Upper lobe of left lung (tissue), 6 donors: ENCODE measurements around the gene CMIP. TPM values are rescaled to one million over a fixed set of nuclear protein-coding genes. Genes with fewer than 3 reads are reported as not detected.
A peak's percentile ranks its signal among the peaks of the same experiment; 100 is the strongest.

Experiments
- ATAC-seq, 2 donors: fragments of 200-7000 bp; cut with Tn5 transposase; one replicate each; pipeline ENCODE4 v1.9.1; 2022; ENCODE audit warnings: mild to moderate bottlenecking in 2 of 2, moderate library complexity in 2 of 2; ENCODE audit not compliant: low FRiP score in 2 of 2
- DNase-seq, 2 donors: peaks; one replicate each; pipeline ENCODE4 v3.0.0-alpha.2; 2019 to 2020
- H3K27ac ChIP-seq, 4 donors: fragments of 200-600 bp; sonication (generic); one replicate each; pipeline ENCODE4 v1.5.1; 2016 to 2019
- H3K27me3 ChIP-seq, 4 donors: fragments of 200-600 bp; sonication (generic); one replicate each; pipeline ENCODE4 v1.5.1; 2017 to 2019
- H3K36me3 ChIP-seq, 4 donors: fragments of 200-600 bp; sonication (generic); one replicate each; pipeline ENCODE4 v1.5.1; 2016 to 2019
- H3K4me1 ChIP-seq, 4 donors: fragments of 200-600 bp; sonication (generic); one replicate each; pipeline ENCODE4 v1.5.1; 2018 to 2019
- H3K4me3 ChIP-seq, 4 donors: fragments of 200-600 bp; sonication (generic); one replicate each; pipeline ENCODE4 v1.5.1; 2017 to 2019; ENCODE audit warnings: mild to moderate bottlenecking in 2 of 4, moderate library complexity in 1 of 4
- H3K9me3 ChIP-seq, 4 donors: fragments of 200-600 bp; sonication (generic); one replicate each; pipeline ENCODE4 v1.5.1; 2018 to 2019
- CTCF ChIP-seq, 6 experiments: fragments of 450-650 bp in 4 of 6; fragments of 200-600 bp in 2 of 6; sonication (generic) in 2 of 6; IDR thresholded peaks; one replicate each; pipeline ENCODE4 v1.5.1; 2016 to 2019; ENCODE audit warnings: antibody characterized with exemption in 6 of 6
- EP300 ChIP-seq, 4 donors: sonication (generic); formaldehyde crosslinking; IDR thresholded peaks; one replicate each; pipeline ENCODE4 v1.5.1; 2017; ENCODE audit warnings: antibody characterized with exemption in 4 of 4, control low read depth in 2 of 4
- POLR2A ChIP-seq, 4 donors: fragments of 450-650 bp; IDR thresholded peaks; one replicate each; pipeline ENCODE4 v1.5.1; 2016 to 2017; ENCODE audit warnings: antibody characterized with exemption in 4 of 4, mild to moderate bottlenecking in 2 of 4
- POLR2AphosphoS5 ChIP-seq, 2 donors: sonication (generic); formaldehyde crosslinking; IDR thresholded peaks; one replicate each; pipeline ENCODE4 v1.5.1; 2017; ENCODE audit warnings: antibody characterized with exemption in 2 of 2
- WGBS, 2 donors: methylation state at CpG; one replicate each; pipeline ENCODE4 v1.1.5; 2017 to 2018; 5-methylcytosine and 5-hydroxymethylcytosine counted together
- total RNA-seq, 6 donors: library from RNA; depleted of rRNA in 4 of 6; stranded (reverse); fragments of >200 nt in 4 of 6; gene quantifications; one replicate each; pipeline versions ENCODE4 v1.1.0 to v1.2.1, GENCODE V29; 2016 to 2021
- donor health status: DM: no; HTN: no; CAD: no; lungs with moderate emphysema.
- donor health status: DM: no; HTN: yes; CAD: no; lungs with severe emphysema.

Gene CMIP
- total RNA-seq, 6 donors from 2014 or later = 48.3 to 109 (median 67.6) TPM

- DNase-seq = no peak
- WGBS, 2 donors = 71 to 77% methylated on average over 15 of the region's 15 CpGs
- Histone ChIP-seq H3K9me3 (no peaks in the 10 kb centered on the region), H3K27ac (peak overlapping the region in 1 of 4 donors; percentile 63), H3K27me3 (no peaks in the 10 kb centered on the region), H3K4me1 (peaks cover 17 to 70% (median 46%) of the 10 kb centered on the region in 4 donors), H3K4me3 (no peak overlapping the region), H3K36me3 (peaks cover 0 to 3% (median 0%) of the 10 kb centered on the region in 4 donors)
- no peak for ATAC-seq
- no peak for TF ChIP-seq CTCF (IDR thresholded peaks at IDR 0.05)
- TF ChIP-seq EP300 (IDR thresholded peaks at IDR 0.05) = no peak
- no peak for TF ChIP-seq POLR2AphosphoS5 (IDR thresholded peaks at IDR 0.05)
- no peak for TF ChIP-seq POLR2A (IDR thresholded peaks at IDR 0.05)
Observed at GRCh38 chr16:81635063-81635937, 190.7 kb downstream of the CMIP start.

- 43 to 52% methylated on average over 16 of the region's 16 CpGs for WGBS, 2 donors
- no peak for TF ChIP-seq CTCF (IDR thresholded peaks at IDR 0.05)
- no peak for TF ChIP-seq POLR2AphosphoS5 (IDR thresholded peaks at IDR 0.05)
- TF ChIP-seq EP300 (IDR thresholded peaks at IDR 0.05) = no peak
- TF ChIP-seq POLR2A (IDR thresholded peaks at IDR 0.05) = no peak
- H3K36me3 ChIP-seq = no peaks in the 10 kb centered on the region
- no peak overlapping the region for H3K4me3 ChIP-seq
- peaks cover 17 to 70% (median 46%) of the 10 kb centered on the region in 4 donors for H3K4me1 ChIP-seq
- ATAC-seq = no peak
- H3K27me3 ChIP-seq = no peaks in the 10 kb centered on the region
- H3K9me3 ChIP-seq = no peaks in the 10 kb centered on the region
- H3K27ac ChIP-seq = no peak overlapping the region
- no peak for DNase-seq
Observed at GRCh38 chr16:81636298-81636993, 191.8 kb downstream of the CMIP start.

- Histone ChIP-seq H3K36me3 (no peaks in the 10 kb centered on the region), H3K27me3 (no peaks in the 10 kb centered on the region), H3K27ac (no peak overlapping the region), H3K4me3 (no peak overlapping the region), H3K9me3 (no peaks in the 10 kb centered on the region), H3K4me1 (peaks cover 17 to 67% (median 43%) of the 10 kb centered on the region in 4 donors)
- DNase-seq (no peak), ATAC-seq (no peak)
- WGBS, 2 donors = 90 to 91% methylated on average over 14 to 15 of the region's 15 CpGs
- TF ChIP-seq POLR2A (IDR thresholded peaks at IDR 0.05) (no peak), EP300 (IDR thresholded peaks at IDR 0.05) (no peak), POLR2AphosphoS5 (IDR thresholded peaks at IDR 0.05) (no peak), CTCF (IDR thresholded peaks at IDR 0.05) (no peak)
Observed at GRCh38 chr16:81637336-81638235, 193.0 kb downstream of the CMIP start.

- 64 to 79% methylated on average over 10 to 11 of the region's 13 CpGs for WGBS, 2 donors
Observed at GRCh38 chr16:81638286-81638945, 193.8 kb downstream of the CMIP start.

More at GRCh38 chr16:81638286-81638945, 193.8 kb downstream of the CMIP start:
- Histone ChIP-seq H3K36me3 (no peaks in the 10 kb centered on the region), H3K27ac (no peak overlapping the region), H3K4me3 (no peak overlapping the region), H3K27me3 (no peaks in the 10 kb centered on the region), H3K9me3 (no peaks in the 10 kb centered on the region), H3K4me1 (peaks cover 16 to 59% (median 36%) of the 10 kb centered on the region in 4 donors)
- DNase-seq = no peak
- no peak for ATAC-seq
- no peak for TF ChIP-seq EP300 (IDR thresholded peaks at IDR 0.05)
- no peak for TF ChIP-seq CTCF (IDR thresholded peaks at IDR 0.05)
- TF ChIP-seq POLR2A (IDR thresholded peaks at IDR 0.05) = no peak
- no peak for TF ChIP-seq POLR2AphosphoS5 (IDR thresholded peaks at IDR 0.05)
